HepG2 (cell line): ENCODE data around the gene VPS4B. TPM values are rescaled to one million over a fixed set of nuclear protein-coding genes. Genes with fewer than 3 reads are reported as not detected.

Source experiments
- ATAC-seq: fragments of 200-7000 bp; cut with Tn5 transposase; 3 replicates; pipeline ENCODE4 v1.9.1; 2020; ENCODE audit warnings: mild to moderate bottlenecking, moderate library complexity
- Bru-seq: library from RNA; stranded (reverse); fragments of 400-500 nt; gene quantifications from one replicate; lab custom pipeline; 2021; lab: Mats Ljungman, UMichigan
- BruChase-seq, 2 experiments: library from RNA; stranded (reverse); fragments of 400-500 nt; gene quantifications; one replicate each; lab custom pipeline; 2021; lab: Mats Ljungman, UMichigan
- BruUV-seq: library from RNA; stranded (reverse); fragments of 400-500 nt; replicated peaks from 2 replicates; lab custom pipeline; 2021; lab: Mats Ljungman, UMichigan
- CTCF ChIA-PET: fragments of 300-600 bp; formaldehyde crosslinking; extraction: SDS; loops from one replicate; lab custom pipeline; 2021; ENCODE audit warnings: low total read pairs, inconsistent platforms, low intra/inter-chr PET ratio; lab: Yijun Ruan, JAX
- POLR2A ChIA-PET: fragments of 350-600 bp; sonication (Branson Sonifier 250); formaldehyde crosslinking; loops from one replicate; lab custom pipeline; 2020; ENCODE audit warnings: antibody characterized with exemption, inconsistent platforms; lab: Yijun Ruan, JAX
- DNase-seq: peaks from one replicate; pipeline ENCODE4 v3.0.0-alpha.2; 2015; ENCODE audit warnings: low spot score
- FAIRE-seq: peaks from 3 replicates; lab custom pipeline; 2011; peaks lifted over from hg19 to GRCh38; lab: Jason Lieb, UNC
- H2AFZ ChIP-seq: one replicate; pipeline ENCODE4 v1.6.1; 2011; ENCODE audit warnings: low read length, inconsistent platforms
- H3K27ac ChIP-seq: fragments of 300-600 bp; 3 replicates; pipeline ENCODE4 v1.8.0; 2011; ENCODE audit warnings: mixed run types, mild to moderate bottlenecking, mixed read lengths, low read length, inconsistent platforms; ENCODE audit not compliant: insufficient read depth; ENCODE audit errors: extremely low read length
- H3K27me3 ChIP-seq, 2 experiments: fragments of 200-600 bp in 1 of 2; 2 replicates in 1 of 2; 3 replicates in 1 of 2; pipeline versions ENCODE4 v1.6.0 to v1.8.0; 2011; ENCODE audit warnings: low read length in 2 of 2, mild to moderate bottlenecking in 2 of 2, moderate library complexity in 2 of 2, inconsistent platforms in 1 of 2; ENCODE audit not compliant: insufficient read depth in 2 of 2, control insufficient read depth in 1 of 2
- H3K36me3 ChIP-seq, 2 experiments: fragments of 200-600 bp in 1 of 2; replicated peaks in 1 of 2; 2 replicates in 1 of 2; 3 replicates in 1 of 2; pipeline versions ENCODE4 v1.5.1 to v1.8.0; 2011; ENCODE audit warnings: low read length in 2 of 2, inconsistent platforms in 1 of 2; ENCODE audit not compliant: insufficient read depth in 2 of 2, control insufficient read depth in 1 of 2
- H3K4me1 ChIP-seq: 2 replicates; pipeline ENCODE4 v1.5.1; 2012; ENCODE audit warnings: low read length, inconsistent platforms; ENCODE audit not compliant: insufficient read depth
- H3K4me2 ChIP-seq: 2 replicates; pipeline ENCODE4 v1.6.0; 2011; ENCODE audit warnings: low read depth, low read length, inconsistent platforms
- H3K4me3 ChIP-seq, 3 experiments: fragments of 200-600 bp in 1 of 3; sonication (generic), shearing (Covaris generic) in 1 of 3; replicated peaks in 1 of 3; 2 replicates each; pipeline ENCODE4 v1.5.1; 2011 to 2016; ENCODE audit warnings: low read length in 3 of 3, inconsistent platforms in 2 of 3, low read depth in 2 of 3, mild to moderate bottlenecking in 2 of 3, control low read depth in 1 of 3, mixed read lengths in 1 of 3; ENCODE audit not compliant: insufficient read depth in 1 of 3
- H3K79me2 ChIP-seq: one replicate; pipeline ENCODE4 v1.6.1; 2011; ENCODE audit warnings: low read length, inconsistent platforms; ENCODE audit not compliant: insufficient read depth
- H3K9ac ChIP-seq: 2 replicates; pipeline ENCODE4 v1.6.0; 2011; ENCODE audit warnings: mild to moderate bottlenecking, low read depth, low read length, inconsistent platforms; ENCODE audit not compliant: insufficient read depth
- H3K9me3 ChIP-seq: 2 replicates; pipeline ENCODE4 v1.5.1; 2012; ENCODE audit warnings: mild to moderate bottlenecking, low read length
- H4K20me1 ChIP-seq: 2 replicates; pipeline ENCODE4 v1.6.0; 2011; ENCODE audit warnings: inconsistent platforms, mild to moderate bottlenecking, low read length, moderate library complexity; ENCODE audit not compliant: insufficient read depth
- ARID3A ChIP-seq: IDR thresholded peaks from 2 replicates; pipeline ENCODE4 v1.6.1; 2012; ENCODE audit warnings: low read depth, low read length, improper control_type of control experiment
- HNRNPH1 ChIP-seq: fragments of 200-400 bp; formaldehyde crosslinking; optimal IDR thresholded peaks from 2 replicates; pipeline ENCODE3; 2017; ENCODE audit warnings: mild to moderate bottlenecking, low read depth, low read length
- NFE2L2 ChIP-seq: fragments of 150-350 bp; IDR thresholded peaks from 2 replicates; pipeline ENCODE4 v1.6.1; 2014; ENCODE audit warnings: low read length
- POLR2G ChIP-seq: fragments of 200-400 bp; formaldehyde crosslinking; IDR thresholded peaks from 2 replicates; pipeline ENCODE4 v1.6.1; 2018; ENCODE audit warnings: mild to moderate bottlenecking, low read depth, low read length, moderate library complexity
- PRPF4 ChIP-seq: fragments of 200-400 bp; formaldehyde crosslinking; IDR thresholded peaks from 2 replicates; pipeline ENCODE4 v1.6.1; 2016; ENCODE audit warnings: low read length, low read depth; ENCODE audit not compliant: poor library complexity, severe bottlenecking
- SMC3 ChIP-seq: IDR thresholded peaks from 2 replicates; pipeline ENCODE4 v1.6.1; 2011; ENCODE audit warnings: low read length, improper control_type of control experiment
- SSRP1 ChIP-seq: IDR thresholded peaks from 2 replicates; pipeline ENCODE4 v1.6.1; 2016; ENCODE audit warnings: control low read depth
- TSC22D2 ChIP-seq: sonication (generic); formaldehyde crosslinking; IDR thresholded peaks from 2 replicates; pipeline ENCODE4 v1.5.1; 2020; ENCODE audit warnings: missing genetic modification reagents, mild to moderate bottlenecking, borderline replicate concordance
- ZNF501 ChIP-seq: sonication (generic); formaldehyde crosslinking; IDR thresholded peaks from 2 replicates; pipeline ENCODE4 v1.5.1; 2020; ENCODE audit warnings: mild to moderate bottlenecking, moderate library complexity, missing genetic modification reagents
- WGBS: methylation state at CpG from one replicate; pipeline ENCODE4 v1.1.6; 2017; ENCODE audit warnings: low lambda C conversion rate; 5-methylcytosine and 5-hydroxymethylcytosine counted together
- in situ Hi-C: cut with HindIII; loops from 2 replicates; pipeline ENCODE4 v1.10.0; 2017; ENCODE audit warnings: low pct_unique_long_range_greater_than_20kb; ENCODE audit not compliant: extremely low pct_ligation_motif_present
- intact Hi-C: fragments of 100-400 bp; cut with micrococcal nuclease; formaldehyde crosslinking; loops from one replicate; pipeline ENCODE4 v1.10.0; 2022; ENCODE audit not compliant: unreplicated experiment
- long read RNA-seq, 2 experiments: library from RNA in 1 of 2; library from polyadenylated mRNA in 1 of 2; stranded (forward) in 1 of 2; unstranded in 1 of 2; transcript quantifications; one replicate each; pipeline ENCODE4 v2.0.0, GENCODE V29; 2019 to 2022
- polyA minus RNA-seq, 3 experiments: library from RNA; depleted of rRNA, polyadenylated mRNA; stranded (reverse); fragments of >200 nt; gene quantifications; 2 replicates each; pipeline ENCODE4 v1.2.3, GENCODE V29; 2011; ENCODE audit warnings: low replicate concordance in 1 of 3
- polyA plus RNA-seq, 8 experiments: library from polyadenylated mRNA; depleted of rRNA in 3 of 8; stranded (reverse) in 7 of 8; unstranded in 1 of 8; fragments of >200 nt; fragmentation: Illumina TruSeq in 4 of 8; extraction: Trizol in 4 of 8; gene quantifications; 2 replicates each; pipeline versions ENCODE4 v1.2.1 to v1.2.3, GENCODE V29; 2011 to 2016; ENCODE audit warnings: low read depth in 4 of 8, missing spikeins in 1 of 8, mixed read lengths in 1 of 8; ENCODE audit not compliant: insufficient read depth in 1 of 8
- total RNA-seq, 5 experiments: library from RNA; depleted of rRNA; stranded (reverse); fragments of >200 nt; fragmentation: Illumina TruSeq; extraction: Trizol; gene quantifications; 2 replicates each; pipeline ENCODE4 v1.2.3, GENCODE V29; 2016; ENCODE audit warnings: low read depth in 1 of 5
- TF ChIP-seq, protein P1 (sequence below): sonication (generic); formaldehyde crosslinking; IDR thresholded peaks from 2 replicates; pipeline ENCODE4 v1.4.0; 2020; ENCODE audit warnings: missing genetic modification reagents

VPS4B gene
- total RNA-seq (2016; rRNA removed; fragmentation: Illumina TruSeq; extraction: Trizol) (25.9 and 38.3 TPM in 2 replicates), polyA plus RNA-seq (2011; rRNA removed) (11.7 and 12.8 TPM in 2 replicates), polyA minus RNA-seq (2011; rRNA and poly(A)+ RNA removed; ENCODE audit: low replicate concordance) (30.2 and 30.7 TPM in 2 replicates), Bru-seq, nascent RNA (percentile 88 among the genes with signal in this experiment), BruChase-seq, experiment 1, labeled RNA remaining after a 6-hour chase (percentile 91 among the genes with signal in this experiment), BruChase-seq, experiment 2, labeled RNA remaining after a 2-hour chase (percentile 89 among the genes with signal in this experiment)
- total RNA-seq (2016; cell fraction: cytosol; rRNA removed; fragmentation: Illumina TruSeq; extraction: Trizol; ENCODE audit: low read depth): 2.2 TPM in 2 replicates
- 28.6 and 39.0 TPM in 2 replicates for total RNA-seq (2016; cell fraction: insoluble cytoplasmic fraction; rRNA removed; fragmentation: Illumina TruSeq; extraction: Trizol)
- total RNA-seq (2016; cell fraction: membrane; rRNA removed; fragmentation: Illumina TruSeq; extraction: Trizol): 7.0 and 9.1 TPM in 2 replicates
- total RNA-seq (2016; cell fraction: nucleus; rRNA removed; fragmentation: Illumina TruSeq; extraction: Trizol): 17.0 and 25.2 TPM in 2 replicates
- 7.0 and 9.7 TPM in 2 replicates for polyA plus RNA-seq (2011; cell fraction: cytosol; rRNA removed)
- polyA plus RNA-seq (2011; cell fraction: nucleus; rRNA removed): 3.3 and 4.4 TPM in 2 replicates
- 20.2 and 20.4 TPM in 2 replicates for polyA plus RNA-seq (2012)
- 0.92 and 1.0 TPM in 2 replicates for polyA plus RNA-seq (2016; cell fraction: cytosol; fragmentation: Illumina TruSeq; extraction: Trizol; ENCODE audit: low read depth)
- 29.8 and 30.0 TPM in 2 replicates for polyA plus RNA-seq (2016; cell fraction: insoluble cytoplasmic fraction; fragmentation: Illumina TruSeq; extraction: Trizol; ENCODE audit: low read depth)
- 3.6 and 3.7 TPM in 2 replicates for polyA plus RNA-seq (2016; cell fraction: membrane; fragmentation: Illumina TruSeq; extraction: Trizol; ENCODE audit: low read depth)
- 15.7 and 17.2 TPM in 2 replicates for polyA plus RNA-seq (2016; cell fraction: nucleus; fragmentation: Illumina TruSeq; extraction: Trizol; ENCODE audit: insufficient read depth, low read depth)
- 12.1 and 16.9 TPM in 2 replicates for polyA minus RNA-seq (2011; cell fraction: cytosol; rRNA and poly(A)+ RNA removed)
- 27.9 and 33.8 TPM in 2 replicates for polyA minus RNA-seq (2011; cell fraction: nucleus; rRNA and poly(A)+ RNA removed)
- long read RNA-seq, experiment 1, transcript VPS4B-201 (11 exons, 3,324 nt): major isoform, 10 of 20 reads
- long read RNA-seq, experiment 1, partial matches to known transcripts: 6 of 20 reads
- long read RNA-seq, experiment 1, other reads (novel, unspliced or antisense): 4 of 20 reads
- long read RNA-seq, experiment 2, partial matches to known transcripts: 0 of 30 reads
- long read RNA-seq, experiment 2, other reads (novel, unspliced or antisense): 28 of 30 reads

- ATAC-seq (peak; percentile 98), DNase-seq (peak; percentile 98), FAIRE-seq (peak; percentile 91)
- 0% methylated on average over 37 of the region's 58 CpGs for WGBS
- peaks cover 0 to 12% of the 10 kb centered on the region in 2 experiments; a peak in 2 of 5 replicates for H3K36me3 ChIP-seq
- peaks cover 29% of the 10 kb centered on the region for H3K4me1 ChIP-seq
- H3K79me2 ChIP-seq: peaks cover 38% of the 10 kb centered on the region
- in situ Hi-C loops (no loop called here), intact Hi-C loops (loop anchor here (1.0 to 2.0 kb wide), 2 partner anchors 55 to 101 kb away; partner anchors contain the start of gene KDSR)
- H3K4me2 ChIP-seq: peak within 1 kb of the TSS; percentile 92
- BruUV-seq: no TSS peak
- no peaks in the 10 kb centered on the region for H4K20me1 ChIP-seq
- H3K9ac ChIP-seq: peak within 1 kb of the TSS; percentile 87
- POLR2A ChIA-PET: interaction anchor here (0.7 to 3.5 kb wide), 8 partner anchors 12 to 1194 kb away, joined by 3 to 36 read pairs (median 4); partner anchors contain the start of gene KDSR
- H3K27ac ChIP-seq: peak within 1 kb of the TSS; percentile 88
- no peaks in the 10 kb centered on the region for H3K9me3 ChIP-seq
- H3K27me3 ChIP-seq: no peaks in the 10 kb centered on the region; a peak in 1 of 5 replicates
- peak within 1 kb of the TSS; percentile 77 to 96 (median 90) for H3K4me3 ChIP-seq
- H2AFZ ChIP-seq: peak within 1 kb of the TSS; percentile 66
- CTCF ChIA-PET: no interaction called here
- TF ChIP-seq SMC3: no peak
- peak; percentile 70 for TF ChIP-seq HNRNPH1
- TF ChIP-seq SSRP1: no peak
- TF ChIP-seq PRPF4: no peak
- no peak for TF ChIP-seq TSC22D2 (CRISPR knock-in tag)
- TF ChIP-seq POLR2G: peak; percentile 88
- TF ChIP-seq NFE2L2: no peak
- TF ChIP-seq, protein P1, sequence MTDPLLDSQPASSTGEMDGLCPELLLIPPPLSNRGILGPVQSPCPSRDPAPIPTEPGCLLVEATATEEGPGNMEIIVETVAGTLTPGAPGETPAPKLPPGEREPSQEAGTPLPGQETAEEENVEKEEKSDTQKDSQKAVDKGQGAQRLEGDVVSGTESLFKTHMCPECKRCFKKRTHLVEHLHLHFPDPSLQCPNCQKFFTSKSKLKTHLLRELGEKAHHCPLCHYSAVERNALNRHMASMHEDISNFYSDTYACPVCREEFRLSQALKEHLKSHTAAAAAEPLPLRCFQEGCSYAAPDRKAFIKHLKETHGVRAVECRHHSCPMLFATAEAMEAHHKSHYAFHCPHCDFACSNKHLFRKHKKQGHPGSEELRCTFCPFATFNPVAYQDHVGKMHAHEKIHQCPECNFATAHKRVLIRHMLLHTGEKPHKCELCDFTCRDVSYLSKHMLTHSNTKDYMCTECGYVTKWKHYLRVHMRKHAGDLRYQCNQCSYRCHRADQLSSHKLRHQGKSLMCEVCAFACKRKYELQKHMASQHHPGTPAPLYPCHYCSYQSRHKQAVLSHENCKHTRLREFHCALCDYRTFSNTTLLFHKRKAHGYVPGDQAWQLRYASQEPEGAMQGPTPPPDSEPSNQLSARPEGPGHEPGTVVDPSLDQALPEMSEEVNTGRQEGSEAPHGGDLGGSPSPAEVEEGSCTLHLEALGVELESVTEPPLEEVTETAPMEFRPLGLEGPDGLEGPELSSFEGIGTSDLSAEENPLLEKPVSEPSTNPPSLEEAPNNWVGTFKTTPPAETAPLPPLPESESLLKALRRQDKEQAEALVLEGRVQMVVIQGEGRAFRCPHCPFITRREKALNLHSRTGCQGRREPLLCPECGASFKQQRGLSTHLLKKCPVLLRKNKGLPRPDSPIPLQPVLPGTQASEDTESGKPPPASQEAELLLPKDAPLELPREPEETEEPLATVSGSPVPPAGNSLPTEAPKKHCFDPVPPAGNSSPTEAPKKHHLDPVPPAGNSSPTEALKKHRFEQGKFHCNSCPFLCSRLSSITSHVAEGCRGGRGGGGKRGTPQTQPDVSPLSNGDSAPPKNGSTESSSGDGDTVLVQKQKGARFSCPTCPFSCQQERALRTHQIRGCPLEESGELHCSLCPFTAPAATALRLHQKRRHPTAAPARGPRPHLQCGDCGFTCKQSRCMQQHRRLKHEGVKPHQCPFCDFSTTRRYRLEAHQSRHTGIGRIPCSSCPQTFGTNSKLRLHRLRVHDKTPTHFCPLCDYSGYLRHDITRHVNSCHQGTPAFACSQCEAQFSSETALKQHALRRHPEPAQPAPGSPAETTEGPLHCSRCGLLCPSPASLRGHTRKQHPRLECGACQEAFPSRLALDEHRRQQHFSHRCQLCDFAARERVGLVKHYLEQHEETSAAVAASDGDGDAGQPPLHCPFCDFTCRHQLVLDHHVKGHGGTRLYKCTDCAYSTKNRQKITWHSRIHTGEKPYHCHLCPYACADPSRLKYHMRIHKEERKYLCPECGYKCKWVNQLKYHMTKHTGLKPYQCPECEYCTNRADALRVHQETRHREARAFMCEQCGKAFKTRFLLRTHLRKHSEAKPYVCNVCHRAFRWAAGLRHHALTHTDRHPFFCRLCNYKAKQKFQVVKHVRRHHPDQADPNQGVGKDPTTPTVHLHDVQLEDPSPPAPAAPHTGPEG (CRISPR knock-in tag): no peak; the same call in 1 of the 2 replicates
- peak; percentile 93 for TF ChIP-seq ZNF501
- no peak; the same call in 1 of the 2 replicates for TF ChIP-seq ARID3A
Observed at GRCh38 chr18:63422087-63422863, at the start of gene VPS4B. Gene VPS4B, minus strand, starts transcription at chr18:63422476. Its CDS starts 217 bp downstream, at chr18:63422259.
